Measurements from ENCODE around the gene AP1G2. TPM values are rescaled to one million over a fixed set of nuclear protein-coding genes. Genes with fewer than 3 reads are reported as not detected.
"Not testable (repeated sequence)": the region's sequence is repeated elsewhere in the genome, so short reads cannot be mapped to it uniquely, and the experiment has no call there.

AP1G2 gene
- total RNA-seq, 1 donor from 2014 or later = 32.6 TPM

DNA sequence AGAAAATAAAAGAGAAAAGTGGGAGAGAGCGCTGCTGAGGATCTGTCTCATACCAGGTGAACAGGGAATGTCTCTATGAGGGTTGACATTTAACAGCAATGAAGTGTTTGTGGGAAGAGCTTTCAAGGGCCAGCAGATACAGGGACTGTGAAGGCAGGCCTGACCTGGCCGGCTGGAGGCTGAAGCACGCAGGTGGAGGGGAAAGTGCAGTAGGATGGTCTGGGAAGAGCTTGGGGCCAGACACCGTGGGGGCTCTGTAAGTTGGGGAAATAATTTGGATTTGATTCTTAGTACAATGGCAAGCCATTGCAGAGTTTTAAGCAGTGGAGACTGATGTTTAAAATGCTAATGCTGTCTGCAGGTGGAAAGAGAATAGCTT is 44.8 kb upstream of the AP1G2 start:
- Mint-ChIP-seq H3K27me3 (ENCODE audit: unreplicated experiment) (peaks cover 25% of the 10 kb centered on the region), H3K36me3 (ENCODE audit: unreplicated experiment) (no peaks in the 10 kb centered on the region), H3K4me1 (ENCODE audit: unreplicated experiment) (no peaks in the 10 kb centered on the region), H3K27ac (ENCODE audit: unreplicated experiment) (no peak overlapping the region), H3K9me3 (ENCODE audit: unreplicated experiment) (no peaks in the 10 kb centered on the region), H3K4me3 (ENCODE audit: unreplicated experiment) (no peak overlapping the region)
- TF ChIP-seq, protein P1, sequence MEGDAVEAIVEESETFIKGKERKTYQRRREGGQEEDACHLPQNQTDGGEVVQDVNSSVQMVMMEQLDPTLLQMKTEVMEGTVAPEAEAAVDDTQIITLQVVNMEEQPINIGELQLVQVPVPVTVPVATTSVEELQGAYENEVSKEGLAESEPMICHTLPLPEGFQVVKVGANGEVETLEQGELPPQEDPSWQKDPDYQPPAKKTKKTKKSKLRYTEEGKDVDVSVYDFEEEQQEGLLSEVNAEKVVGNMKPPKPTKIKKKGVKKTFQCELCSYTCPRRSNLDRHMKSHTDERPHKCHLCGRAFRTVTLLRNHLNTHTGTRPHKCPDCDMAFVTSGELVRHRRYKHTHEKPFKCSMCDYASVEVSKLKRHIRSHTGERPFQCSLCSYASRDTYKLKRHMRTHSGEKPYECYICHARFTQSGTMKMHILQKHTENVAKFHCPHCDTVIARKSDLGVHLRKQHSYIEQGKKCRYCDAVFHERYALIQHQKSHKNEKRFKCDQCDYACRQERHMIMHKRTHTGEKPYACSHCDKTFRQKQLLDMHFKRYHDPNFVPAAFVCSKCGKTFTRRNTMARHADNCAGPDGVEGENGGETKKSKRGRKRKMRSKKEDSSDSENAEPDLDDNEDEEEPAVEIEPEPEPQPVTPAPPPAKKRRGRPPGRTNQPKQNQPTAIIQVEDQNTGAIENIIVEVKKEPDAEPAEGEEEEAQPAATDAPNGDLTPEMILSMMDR (IDR thresholded peaks at IDR 0.05) = no peak
- peak; percentile 62 for DNase-seq (ENCODE audit: extremely low spot score, unreplicated experiment)

DNA sequence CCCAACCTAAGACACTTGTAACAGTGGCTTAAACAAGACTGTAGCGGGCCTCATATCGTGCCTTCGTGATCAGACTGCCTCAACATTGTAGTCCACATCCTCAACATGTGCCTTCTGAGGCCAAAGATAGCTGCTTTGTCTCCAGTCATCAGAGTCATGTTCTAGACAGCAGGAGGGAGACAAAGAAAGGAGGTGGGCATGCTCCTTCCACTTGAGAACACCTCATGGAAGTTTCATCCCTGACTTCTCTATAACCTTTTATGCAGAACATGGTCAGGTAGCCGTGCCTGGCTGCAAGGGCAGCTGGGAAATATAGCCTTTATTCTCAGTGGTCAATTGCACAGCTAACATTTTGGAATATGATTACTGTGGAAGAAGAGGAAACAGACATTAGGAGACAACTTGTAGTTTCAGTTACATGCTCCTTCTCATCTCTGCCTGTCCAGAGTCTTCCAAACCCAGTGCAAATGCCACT is 43.3 kb upstream of the AP1G2 start:
- no peaks in the 10 kb centered on the region for H3K9me3 Mint-ChIP-seq (ENCODE audit: unreplicated experiment)
- TF ChIP-seq, protein P1 (IDR thresholded peaks at IDR 0.05) = no peak
- H3K4me1 Mint-ChIP-seq (ENCODE audit: unreplicated experiment) = no peaks in the 10 kb centered on the region
- H3K27ac Mint-ChIP-seq (ENCODE audit: unreplicated experiment) = no peak overlapping the region
- no peak overlapping the region for H3K4me3 Mint-ChIP-seq (ENCODE audit: unreplicated experiment)
- peaks cover 27% of the 10 kb centered on the region for H3K27me3 Mint-ChIP-seq (ENCODE audit: unreplicated experiment)
- peak; percentile 34 for DNase-seq (ENCODE audit: extremely low spot score, unreplicated experiment)
- H3K36me3 Mint-ChIP-seq (ENCODE audit: unreplicated experiment) = no peaks in the 10 kb centered on the region

DNA sequence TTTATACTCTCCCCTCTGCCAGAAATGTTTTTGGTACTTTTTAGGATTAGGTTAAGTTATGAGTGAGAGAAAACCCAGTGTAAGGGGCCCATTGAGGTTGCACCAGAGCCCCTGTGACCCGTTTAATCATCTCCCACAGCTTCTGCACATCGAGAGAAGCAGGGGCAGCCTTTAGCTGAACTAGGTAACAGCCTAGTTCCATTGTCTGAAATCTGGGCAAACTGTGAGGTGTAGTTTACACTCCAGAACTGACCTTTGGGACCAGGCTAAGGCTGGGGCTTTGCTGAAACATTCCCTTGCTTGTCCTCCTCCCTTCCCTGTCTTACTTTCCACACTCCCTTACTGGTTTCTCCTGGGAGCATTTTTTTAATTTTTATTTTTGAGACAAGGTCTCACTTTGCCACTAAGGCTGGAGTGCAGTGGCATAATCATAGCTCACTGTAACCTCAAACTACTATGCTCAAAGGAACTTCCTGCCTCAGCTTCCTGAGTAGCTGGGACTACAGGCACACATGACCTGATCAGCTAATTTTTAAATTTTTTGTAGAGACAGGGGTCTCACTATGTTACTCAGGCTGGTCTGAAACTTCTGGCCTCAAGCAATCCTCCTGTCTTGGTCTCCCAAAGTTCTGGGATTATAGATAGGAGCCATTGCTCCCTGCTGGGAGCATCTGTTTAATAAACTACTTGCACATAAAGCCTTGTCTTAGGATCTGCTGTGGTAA is 42.7 kb upstream of the AP1G2 start:
- H3K4me1 Mint-ChIP-seq (ENCODE audit: unreplicated experiment) = no peaks in the 10 kb centered on the region
- peaks cover 27% of the 10 kb centered on the region for H3K27me3 Mint-ChIP-seq (ENCODE audit: unreplicated experiment)
- no peak overlapping the region for H3K27ac Mint-ChIP-seq (ENCODE audit: unreplicated experiment)
- TF ChIP-seq, protein P1 (IDR thresholded peaks at IDR 0.05) = no peak
- no peaks in the 10 kb centered on the region for H3K9me3 Mint-ChIP-seq (ENCODE audit: unreplicated experiment)
- H3K4me3 Mint-ChIP-seq (ENCODE audit: unreplicated experiment) = no peak overlapping the region
- H3K36me3 Mint-ChIP-seq (ENCODE audit: unreplicated experiment) = no peaks in the 10 kb centered on the region
- peak; percentile 19 for DNase-seq (ENCODE audit: extremely low spot score, unreplicated experiment)

DNA sequence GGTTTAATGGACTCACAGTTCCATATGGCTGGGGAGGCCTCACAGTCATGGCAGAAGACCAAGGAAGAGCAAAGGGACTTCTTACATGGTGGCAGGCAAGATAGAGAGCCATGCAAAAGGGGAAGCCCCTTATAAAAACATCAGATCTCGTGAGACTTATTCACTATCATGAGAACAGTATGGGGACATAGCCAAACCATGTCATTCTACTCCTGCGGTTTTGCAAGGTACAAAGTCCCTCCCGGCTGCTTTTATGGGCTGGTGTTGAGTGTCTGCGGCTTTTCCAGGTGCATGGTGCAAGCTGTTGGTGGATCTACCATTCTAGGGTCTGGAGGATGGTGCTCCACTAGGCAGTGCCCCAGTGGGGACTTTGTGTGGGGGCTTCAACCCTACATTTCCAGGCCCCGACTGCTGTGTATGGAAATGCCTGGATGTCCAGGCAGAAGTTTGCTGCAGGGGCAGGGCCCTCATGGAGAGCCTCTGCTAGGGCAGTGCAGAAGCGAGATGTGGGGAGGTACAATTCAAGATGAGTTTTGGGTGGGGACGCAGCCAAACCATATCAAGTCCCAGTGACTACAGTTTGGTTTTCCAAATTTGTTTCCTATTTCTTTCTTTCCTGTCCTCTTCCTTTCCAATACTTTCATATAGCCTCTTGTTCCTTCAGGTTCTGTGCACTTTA is 42.0 kb upstream of the AP1G2 start:
- not testable (repeated sequence) for H3K4me1 Mint-ChIP-seq (ENCODE audit: unreplicated experiment); H3K27ac Mint-ChIP-seq (ENCODE audit: unreplicated experiment); H3K9me3 Mint-ChIP-seq (ENCODE audit: unreplicated experiment); H3K36me3 Mint-ChIP-seq (ENCODE audit: unreplicated experiment); H3K4me3 Mint-ChIP-seq (ENCODE audit: unreplicated experiment)
- peaks cover 24% of the 10 kb centered on the region for H3K27me3 Mint-ChIP-seq (ENCODE audit: unreplicated experiment)
- DNase-seq (ENCODE audit: extremely low spot score, unreplicated experiment) = peak; percentile 56

DNA sequence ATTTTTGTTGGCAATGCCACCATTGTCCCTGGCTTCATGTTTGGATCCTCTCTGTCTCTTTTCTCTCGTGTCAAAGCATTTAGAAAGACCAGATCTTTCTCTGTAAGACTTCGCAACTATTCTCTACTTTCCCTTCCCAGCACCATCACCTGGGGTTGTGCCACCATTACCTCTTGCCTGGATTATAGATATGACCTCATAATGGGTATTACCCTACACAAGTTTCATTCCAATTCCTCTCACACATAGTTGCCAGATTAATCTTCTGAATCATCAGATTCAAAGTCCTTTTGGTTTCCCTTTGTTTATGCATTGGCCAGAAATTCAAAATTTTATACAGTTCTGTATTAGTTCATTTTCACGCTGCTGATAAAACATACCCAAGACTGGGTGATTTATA is 41.4 kb upstream of the AP1G2 start:
- H3K4me1 Mint-ChIP-seq (ENCODE audit: unreplicated experiment) = no peaks in the 10 kb centered on the region
- no peak overlapping the region for H3K27ac Mint-ChIP-seq (ENCODE audit: unreplicated experiment)
- TF ChIP-seq, protein P1 (IDR thresholded peaks at IDR 0.05) = no peak
- H3K36me3 Mint-ChIP-seq (ENCODE audit: unreplicated experiment) = no peaks in the 10 kb centered on the region
- DNase-seq (ENCODE audit: extremely low spot score, unreplicated experiment) = no peak
- no peaks in the 10 kb centered on the region for H3K9me3 Mint-ChIP-seq (ENCODE audit: unreplicated experiment)
- H3K27me3 Mint-ChIP-seq (ENCODE audit: unreplicated experiment) = peaks cover 21% of the 10 kb centered on the region
- no peak overlapping the region for H3K4me3 Mint-ChIP-seq (ENCODE audit: unreplicated experiment)
